OCI-LY7 (cell line): ENCODE measurements around the gene KRT6B. TPM values are rescaled to one million over a fixed set of nuclear protein-coding genes. Genes with fewer than 3 reads are reported as not detected.

Experiments used
- BruUV-seq: library from RNA; stranded (reverse); fragments of 400-500 nt; replicated peaks from 2 replicates; lab custom pipeline; 2021; lab: Mats Ljungman, UMichigan
- CTCF ChIA-PET: fragments of 300-600 bp; sonication (Branson Sonifier 250); formaldehyde crosslinking; loops from one replicate; lab custom pipeline; 2022; ENCODE audit warnings: antibody characterized with exemption; ENCODE audit not compliant: unreplicated experiment; lab: Charles Lee
- POLR2A ChIA-PET: fragments of 300-600 bp; sonication (Branson Sonifier 250); formaldehyde crosslinking; loops from one replicate; lab custom pipeline; 2022; ENCODE audit warnings: antibody characterized with exemption; lab: Charles Lee
- DNase-seq: peaks from one replicate; pipeline ENCODE4 v3.0.0-alpha.2; 2015; ENCODE audit warnings: low spot score
- H2AFZ ChIP-seq: fragments of 200-600 bp; sonication (generic), shearing (Covaris generic); 2 replicates; pipeline ENCODE4 v1.6.1; 2014; ENCODE audit warnings: mild to moderate bottlenecking, antibody characterized with exemption, low read length, moderate library complexity
- H3K27ac ChIP-seq: fragments of 200-600 bp; sonication (generic); 2 replicates; pipeline ENCODE4 v1.5.1; 2014; ENCODE audit warnings: mixed run types, low read depth, mild to moderate bottlenecking, moderate library complexity, low read length, inconsistent platforms; ENCODE audit not compliant: poor library complexity, severe bottlenecking
- H3K36me3 ChIP-seq: fragments of 200-600 bp; sonication (generic); 2 replicates; pipeline ENCODE4 v1.6.1; 2014; ENCODE audit warnings: mild to moderate bottlenecking, antibody characterized with exemption, low read length, moderate library complexity, mixed read lengths; ENCODE audit not compliant: insufficient read depth
- H3K4me1 ChIP-seq: fragments of 200-600 bp; sonication (generic); 2 replicates; pipeline ENCODE4 v1.5.1; 2014; ENCODE audit warnings: mild to moderate bottlenecking, low read length; ENCODE audit not compliant: insufficient read depth, poor library complexity, severe bottlenecking
- H3K4me2 ChIP-seq: fragments of 200-600 bp; sonication (generic); 2 replicates; pipeline ENCODE4 v1.6.1; 2014; ENCODE audit warnings: mild to moderate bottlenecking, low read length
- H3K4me3 ChIP-seq: fragments of 200-600 bp; sonication (generic); 2 replicates; pipeline ENCODE4 v1.5.1; 2014; ENCODE audit warnings: mild to moderate bottlenecking, low read depth, low read length; ENCODE audit not compliant: poor library complexity, severe bottlenecking
- H3K79me2 ChIP-seq: fragments of 200-600 bp; sonication (generic); 2 replicates; pipeline ENCODE4 v1.6.1; 2016; ENCODE audit warnings: low read depth, mild to moderate bottlenecking, low read length, moderate library complexity, mixed read lengths; ENCODE audit not compliant: insufficient read depth
- H3K9me2 ChIP-seq: fragments of 200-600 bp; sonication (generic); 2 replicates; pipeline ENCODE4 v1.6.1; 2016; ENCODE audit warnings: mild to moderate bottlenecking, low read length, mixed read lengths; ENCODE audit not compliant: insufficient read depth
- H3K9me3 ChIP-seq: fragments of 200-600 bp; sonication (generic); 2 replicates; pipeline ENCODE4 v1.6.1; 2014; ENCODE audit warnings: mild to moderate bottlenecking, mixed run types, low read length, mixed read lengths
- H4K20me1 ChIP-seq: fragments of 200-600 bp; sonication (generic); 2 replicates; pipeline ENCODE4 v1.6.1; 2014; ENCODE audit warnings: mild to moderate bottlenecking, antibody characterized with exemption, low read length, moderate library complexity, mixed read lengths; ENCODE audit not compliant: insufficient read depth
- EZH2phosphoT487 ChIP-seq: fragments of 200-600 bp; sonication (generic); IDR thresholded peaks from 2 replicates; pipeline ENCODE4 v1.6.1; 2018; ENCODE audit warnings: low read depth, borderline replicate concordance, mild to moderate bottlenecking, mixed run types, antibody characterized with exemption, low read length, moderate library complexity, mixed read lengths
- intact Hi-C: fragments of 100-400 bp; cut with micrococcal nuclease; formaldehyde crosslinking; loops from one replicate; pipeline ENCODE4 v1.10.0; 2022; ENCODE audit not compliant: unreplicated experiment
- total RNA-seq, 2 experiments: library from RNA; depleted of rRNA in 1 of 2; stranded (reverse); fragments of >200 nt in 1 of 2; shearing (Covaris generic) in 1 of 2; gene quantifications; 2 replicates each; pipeline ENCODE4 v1.2.3, GENCODE V29; 2014 to 2022
- TF ChIP-seq, protein P1 (sequence below): fragments of 200-600 bp; sonication (generic); conservative IDR thresholded peaks from 2 replicates; pipeline ENCODE4 v1.5.1; 2014; ENCODE audit warnings: mild to moderate bottlenecking, antibody characterized with exemption, low read length, moderate library complexity, mixed read lengths

Gene KRT6B
- total RNA-seq, 2 experiments from 2014 or later: not detected

GRCh38 chr12:52487211-52487610, 35.3 kb upstream of the KRT6B start:
- H3K4me3 ChIP-seq: no peak overlapping the region
- ChIA-PET CTCF (no interaction called here), POLR2A (no interaction called here)
- no TSS peak for BruUV-seq
- no peak for DNase-seq
- 0 out of 2 replicates have a peak, but pooled peaks cover 3% of the 10 kb centered on the region for H3K9me3 ChIP-seq
- H3K4me2 ChIP-seq: no peak overlapping the region
- H3K36me3 ChIP-seq: no peaks in the 10 kb centered on the region
- no peak overlapping the region for H2AFZ ChIP-seq
- H3K4me1 ChIP-seq: no peaks in the 10 kb centered on the region
- no peaks in the 10 kb centered on the region for H3K9me2 ChIP-seq
- TF ChIP-seq, protein P1, sequence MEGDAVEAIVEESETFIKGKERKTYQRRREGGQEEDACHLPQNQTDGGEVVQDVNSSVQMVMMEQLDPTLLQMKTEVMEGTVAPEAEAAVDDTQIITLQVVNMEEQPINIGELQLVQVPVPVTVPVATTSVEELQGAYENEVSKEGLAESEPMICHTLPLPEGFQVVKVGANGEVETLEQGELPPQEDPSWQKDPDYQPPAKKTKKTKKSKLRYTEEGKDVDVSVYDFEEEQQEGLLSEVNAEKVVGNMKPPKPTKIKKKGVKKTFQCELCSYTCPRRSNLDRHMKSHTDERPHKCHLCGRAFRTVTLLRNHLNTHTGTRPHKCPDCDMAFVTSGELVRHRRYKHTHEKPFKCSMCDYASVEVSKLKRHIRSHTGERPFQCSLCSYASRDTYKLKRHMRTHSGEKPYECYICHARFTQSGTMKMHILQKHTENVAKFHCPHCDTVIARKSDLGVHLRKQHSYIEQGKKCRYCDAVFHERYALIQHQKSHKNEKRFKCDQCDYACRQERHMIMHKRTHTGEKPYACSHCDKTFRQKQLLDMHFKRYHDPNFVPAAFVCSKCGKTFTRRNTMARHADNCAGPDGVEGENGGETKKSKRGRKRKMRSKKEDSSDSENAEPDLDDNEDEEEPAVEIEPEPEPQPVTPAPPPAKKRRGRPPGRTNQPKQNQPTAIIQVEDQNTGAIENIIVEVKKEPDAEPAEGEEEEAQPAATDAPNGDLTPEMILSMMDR: no peak
- TF ChIP-seq EZH2phosphoT487: no peak
- intact Hi-C loops: no loop called here
- no peaks in the 10 kb centered on the region for H4K20me1 ChIP-seq
- no peaks in the 10 kb centered on the region for H3K79me2 ChIP-seq
- H3K27ac ChIP-seq: no peak overlapping the region

GRCh38 chr12:52486166-52487105, 34.5 kb upstream of the KRT6B start:
- Histone ChIP-seq H3K4me3 (no peak overlapping the region), H3K4me1 (no peaks in the 10 kb centered on the region), H3K9me3 (0 out of 2 replicates have a peak, but pooled peaks cover 3% of the 10 kb centered on the region), H3K4me2 (no peak overlapping the region), H4K20me1 (no peaks in the 10 kb centered on the region), H3K9me2 (no peaks in the 10 kb centered on the region), H2AFZ (no peak overlapping the region), H3K79me2 (no peaks in the 10 kb centered on the region), H3K27ac (no peak overlapping the region), H3K36me3 (no peaks in the 10 kb centered on the region)
- intact Hi-C loops: no loop called here
- ChIA-PET POLR2A (no interaction called here), CTCF (no interaction called here)
- BruUV-seq: no TSS peak
- TF ChIP-seq EZH2phosphoT487: no peak
- TF ChIP-seq, protein P1: no peak
- DNase-seq: no peak

- ChIA-PET POLR2A (no interaction called here), CTCF (no interaction called here)
- no peak overlapping the region for H3K4me2 ChIP-seq
- no peaks in the 10 kb centered on the region for H3K9me2 ChIP-seq
- no peak overlapping the region for H2AFZ ChIP-seq
- no peaks in the 10 kb centered on the region for H3K36me3 ChIP-seq
- no peak overlapping the region for H3K27ac ChIP-seq
- BruUV-seq: no TSS peak
- intact Hi-C loops: no loop called here
- DNase-seq: no peak
- H3K4me1 ChIP-seq: no peaks in the 10 kb centered on the region
- no peaks in the 10 kb centered on the region for H3K79me2 ChIP-seq
- H4K20me1 ChIP-seq: no peaks in the 10 kb centered on the region
- H3K4me3 ChIP-seq: no peak overlapping the region
- TF ChIP-seq, protein P1: no peak
- no peak for TF ChIP-seq EZH2phosphoT487
- H3K9me3 ChIP-seq: 0 out of 2 replicates have a peak, but pooled peaks cover 3% of the 10 kb centered on the region
These were observed 28.1 kb upstream of the KRT6B start for GRCh38 chr12:52480073-52480472.
